NT2/D1 (cell line): Measurements from ENCODE around the gene SLAMF6.

ENCODE experiments used
- YY1 ChIP-seq: IDR thresholded peaks from 2 replicates; pipeline ENCODE4 v1.6.1; 2011; ENCODE audit not compliant: insufficient read length, insufficient read depth
- ZNF274 ChIP-seq: IDR thresholded peaks from 2 replicates; pipeline ENCODE4 v1.6.1; 2011; ENCODE audit warnings: mild to moderate bottlenecking, low read depth, low read length

DNA sequence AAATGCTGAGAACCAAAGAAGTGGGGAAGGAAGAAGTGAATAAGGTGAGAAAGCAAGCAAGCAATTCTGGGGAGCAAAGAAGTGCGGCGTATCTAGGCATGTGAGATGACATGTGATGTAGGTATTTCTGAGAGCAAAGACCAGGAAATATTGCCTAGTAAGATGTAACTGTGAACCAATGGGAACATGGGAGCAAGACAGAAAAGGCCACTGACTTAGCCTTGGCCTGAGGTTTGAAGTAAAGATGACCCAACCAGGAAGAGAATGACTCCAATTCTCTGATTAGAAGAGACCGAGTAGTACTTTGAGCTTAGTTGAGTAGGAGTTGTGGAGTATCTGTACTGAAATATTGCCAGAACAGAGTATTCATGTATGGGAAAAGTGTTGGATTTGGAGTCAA lies 31.1 kb downstream of the SLAMF6 start:
- TF ChIP-seq YY1, result no peak
- no peak for TF ChIP-seq ZNF274
